PFSK-1 (cell line): ENCODE data around the gene RAD21L1.

ENCODE experiments used
- FOXP2 ChIP-seq: optimal IDR thresholded peaks from 2 replicates; pipeline ENCODE3; 2011; ENCODE audit warnings: borderline replicate concordance, control low read depth, inconsistent platforms; ENCODE audit not compliant: insufficient read depth; ENCODE audit errors: extremely low read length, extremely low read depth
- POLR2AphosphoS5 ChIP-seq: IDR thresholded peaks from 2 replicates; pipeline ENCODE4 v1.6.1; 2012; ENCODE audit warnings: low read depth, mild to moderate bottlenecking, control low read depth, low read length, moderate library complexity
- REST ChIP-seq, 2 experiments: IDR thresholded peaks; 2 replicates each; pipeline versions ENCODE4 v1.6.1 to v1.8.0; 2011 to 2012; ENCODE audit warnings: low read depth in 2 of 2, low read length in 2 of 2, control low read depth in 1 of 2, inconsistent platforms in 1 of 2, mild to moderate bottlenecking in 1 of 2, moderate library complexity in 1 of 2; ENCODE audit not compliant: insufficient read depth in 1 of 2
- SIN3A ChIP-seq: IDR thresholded peaks from 2 replicates; pipeline ENCODE4 v1.6.1; 2012; ENCODE audit warnings: mild to moderate bottlenecking, low read length, moderate library complexity, borderline replicate concordance; ENCODE audit not compliant: insufficient read depth
- TAF1 ChIP-seq: IDR thresholded peaks from 2 replicates; pipeline ENCODE4 v1.6.1; 2012; ENCODE audit warnings: low read length, control low read depth, borderline replicate concordance; ENCODE audit not compliant: insufficient read depth

Gene RAD21L1

GRCh38 chr20:1197801-1198200 lies 28.0 kb upstream of the RAD21L1 start:
- TF ChIP-seq TAF1 = no peak

GRCh38 chr20:1198751-1199150 lies 27.1 kb upstream of the RAD21L1 start:
- TF ChIP-seq POLR2AphosphoS5 (no peak), REST (IDR thresholded peaks at IDR 0.05; ENCODE audit: insufficient read depth in 1 of 2, low read depth in 2 of 2, low read length in 2 of 2) (no peak), TAF1 (no peak), SIN3A (no peak), FOXP2 (no peak)

GRCh38 chr20:1199212-1199873 lies 26.5 kb upstream of the RAD21L1 start:
- no peak for TF ChIP-seq POLR2AphosphoS5
- TF ChIP-seq REST (IDR thresholded peaks at IDR 0.05; ENCODE audit: insufficient read depth in 1 of 2, low read depth in 2 of 2, low read length in 2 of 2) = no peak
- no peak for TF ChIP-seq FOXP2
- TF ChIP-seq TAF1 = no peak
- no peak for TF ChIP-seq SIN3A

GRCh38 chr20:1199964-1200363 lies 25.9 kb upstream of the RAD21L1 start:
- TF ChIP-seq FOXP2 (no peak), POLR2AphosphoS5 (no peak)

GRCh38 chr20:1202762-1203504 lies 22.9 kb upstream of the RAD21L1 start, which contains the start of gene C20orf202:
TSS of gene C20orf202 (plus strand) at chr20:1203454. CDS start at chr20:1203586, 132 bp downstream.
- no peak for TF ChIP-seq REST (IDR thresholded peaks at IDR 0.05; ENCODE audit: insufficient read depth in 1 of 2, low read depth in 2 of 2, low read length in 2 of 2)
- TF ChIP-seq SIN3A = no peak
- no peak for TF ChIP-seq POLR2AphosphoS5
- no peak for TF ChIP-seq TAF1
- TF ChIP-seq FOXP2 = no peak

- no peak for TF ChIP-seq FOXP2
- TF ChIP-seq TAF1 = no peak
- TF ChIP-seq POLR2AphosphoS5 = no peak
- no peak for TF ChIP-seq REST (IDR thresholded peaks at IDR 0.05; ENCODE audit: insufficient read depth in 1 of 2, low read depth in 2 of 2, low read length in 2 of 2)
- TF ChIP-seq SIN3A = no peak
Measured at GRCh38 chr20:1203630-1204029, 22.2 kb upstream of the RAD21L1 start.
